PC-9 (cell line): Measurements from ENCODE around the gene PAGR1. TPM values are rescaled to one million over a fixed set of nuclear protein-coding genes. Genes with fewer than 3 reads are reported as not detected.

Experiments used
- BruUV-seq: library from RNA; stranded (reverse); fragments of 400-500 nt; replicated peaks from 2 replicates; lab custom pipeline; 2021; lab: Mats Ljungman, UMichigan
- CTCF ChIA-PET: fragments of 300-600 bp; sonication (Branson Sonifier 250); formaldehyde crosslinking; loops from one replicate; lab custom pipeline; 2022; ENCODE audit warnings: antibody characterized with exemption; lab: Charles Lee
- POLR2A ChIA-PET: fragments of 300-600 bp; sonication (Branson Sonifier 250); formaldehyde crosslinking; loops from one replicate; lab custom pipeline; 2022; ENCODE audit warnings: antibody characterized with exemption; ENCODE audit not compliant: unreplicated experiment; lab: Charles Lee
- DNase-seq, 2 experiments: peaks; one replicate each; pipeline versions ENCODE4 v3.0.0 to v3.0.0-alpha.2; 2015 to 2022; ENCODE audit warnings: mixed read lengths in 1 of 2
- H2AFZ ChIP-seq: fragments of 200-600 bp; sonication (generic); 2 replicates; pipeline ENCODE4 v1.8.1; 2017; ENCODE audit warnings: antibody characterized with exemption
- H3F3A ChIP-seq: fragments of 200-600 bp; sonication (generic); 2 replicates; pipeline ENCODE4 v1.8.1; 2017; ENCODE audit warnings: antibody characterized with exemption, mild to moderate bottlenecking, low read depth; ENCODE audit not compliant: insufficient read depth
- H3K27ac ChIP-seq: fragments of 200-600 bp; sonication (generic); 2 replicates; pipeline ENCODE4 v1.6.1; 2016; ENCODE audit warnings: mixed run types
- H3K27me3 ChIP-seq: fragments of 200-600 bp; sonication (generic); 2 replicates; pipeline ENCODE4 v1.6.1; 2016; ENCODE audit warnings: low read depth, mixed run types; ENCODE audit not compliant: insufficient read depth
- H3K36me3 ChIP-seq: fragments of 200-600 bp; sonication (generic); 2 replicates; pipeline ENCODE4 v1.6.1; 2016; ENCODE audit warnings: low read depth, mixed run types
- H3K4me1 ChIP-seq: fragments of 200-600 bp; sonication (generic); replicated peaks from 2 replicates; pipeline ENCODE4 v1.6.1; 2016; ENCODE audit warnings: mixed run types; ENCODE audit not compliant: insufficient read depth
- H3K4me2 ChIP-seq: fragments of 200-600 bp; sonication (generic); 2 replicates; pipeline ENCODE4 v1.6.1; 2017; ENCODE audit warnings: mixed run types
- H3K4me3 ChIP-seq: fragments of 200-600 bp; sonication (generic); 2 replicates; pipeline ENCODE4 v1.6.1; 2016; ENCODE audit warnings: mixed run types
- H3K79me2 ChIP-seq: fragments of 200-600 bp; sonication (generic); 2 replicates; pipeline ENCODE4 v1.6.1; 2017; ENCODE audit warnings: low read depth, mixed run types
- H3K9me2 ChIP-seq: fragments of 200-600 bp; sonication (generic); 2 replicates; pipeline ENCODE4 v1.8.1; 2017; ENCODE audit warnings: mild to moderate bottlenecking; ENCODE audit not compliant: insufficient read depth
- H3K9me3 ChIP-seq: fragments of 200-600 bp; sonication (generic); 2 replicates; pipeline ENCODE4 v1.8.1; 2016; ENCODE audit warnings: low read depth; ENCODE audit not compliant: insufficient read depth
- H4K20me1 ChIP-seq: fragments of 200-600 bp; sonication (generic); 2 replicates; pipeline ENCODE4 v1.8.1; 2017; ENCODE audit not compliant: insufficient read depth
- CTCF ChIP-seq: fragments of 200-600 bp; sonication (generic); conservative IDR thresholded peaks from 2 replicates; pipeline ENCODE4 v1.6.1; 2017; ENCODE audit warnings: mixed run types, antibody characterized with exemption, mild to moderate bottlenecking, moderate library complexity
- EZH2 ChIP-seq: fragments of 200-600 bp; sonication (generic); IDR thresholded peaks from 2 replicates; pipeline ENCODE4 v1.8.0; 2017; ENCODE audit warnings: antibody characterized with exemption, low read depth
- intact Hi-C: fragments of 100-400 bp; cut with micrococcal nuclease; formaldehyde crosslinking; loops from one replicate; pipeline ENCODE4 v1.10.0; 2022; ENCODE audit not compliant: unreplicated experiment
- total RNA-seq: library from RNA; stranded (reverse); gene quantifications from 2 replicates; pipeline ENCODE4 v1.2.3, GENCODE V29; 2021

PAGR1 gene
- total RNA-seq, 1 experiment from 2014 or later: 27.5 TPM

DNA sequence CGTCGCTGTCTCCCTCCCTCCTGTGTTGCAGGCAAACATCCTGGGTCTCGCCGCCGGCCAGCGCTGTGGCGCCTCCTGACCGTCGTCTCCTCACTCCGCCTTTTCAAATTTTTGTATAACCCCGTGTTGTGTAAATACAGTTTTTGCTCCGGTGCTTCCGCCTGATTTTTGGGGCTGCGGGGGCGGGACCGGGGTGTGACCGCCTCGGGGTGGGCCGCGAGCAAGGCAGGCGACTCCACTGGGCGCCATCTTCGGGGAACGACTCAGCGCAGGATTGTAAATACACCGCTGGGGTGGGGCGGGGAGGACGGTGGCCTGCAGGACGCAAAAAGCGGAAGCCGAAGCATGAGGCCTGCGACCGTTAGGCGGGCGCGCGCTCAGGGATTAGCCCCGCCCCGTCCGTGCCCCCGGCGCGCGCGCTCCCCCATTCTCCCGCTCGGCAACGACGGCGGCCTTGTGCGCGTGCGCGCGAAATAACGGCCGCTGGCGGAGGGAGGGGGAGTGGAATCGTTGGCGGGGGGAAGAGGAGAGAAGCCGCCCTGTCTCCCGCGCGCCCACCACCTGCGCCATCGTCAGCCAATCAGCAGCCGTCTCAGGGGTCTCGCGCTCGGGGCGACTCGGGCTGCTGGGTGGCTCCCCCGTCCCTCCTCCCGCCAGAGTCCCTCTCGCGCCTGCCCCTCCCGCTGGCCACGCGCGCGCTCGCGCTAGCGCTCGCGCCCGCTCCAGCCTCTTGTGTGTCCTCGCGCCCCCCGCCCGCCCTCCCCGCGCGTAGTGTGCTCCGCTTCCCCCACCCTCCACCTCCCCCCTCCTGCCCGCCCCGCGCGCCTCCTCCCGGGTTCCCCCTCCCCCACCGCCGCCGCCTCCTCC is 10.5 kb upstream of the PAGR1 start:
- H3K9me3 ChIP-seq: no peaks in the 10 kb centered on the region
- BruUV-seq: no TSS peak
- H3K27me3 ChIP-seq: no peaks in the 10 kb centered on the region
- peak; percentile 94 to 99 for DNase-seq
- H3K4me3 ChIP-seq: peak overlapping the region; percentile 76
- H2AFZ ChIP-seq: peak overlapping the region; percentile 84
- peaks cover 17% of the 10 kb centered on the region for H3K79me2 ChIP-seq
- CTCF ChIA-PET: interaction anchor here (0.7 kb wide), 1 partner anchor 194 kb away, joined by 5 read pairs; no protein-coding TSS in a partner anchor
- POLR2A ChIA-PET: interaction anchor here (0.5 to 1.4 kb wide), 7 partner anchors 10 to 135 kb away, joined by 3 to 22 read pairs (median 4); partner anchors contain the start of genes KIF22 and PAGR1
- peaks cover 58% of the 10 kb centered on the region for H3F3A ChIP-seq
- 0 out of 2 replicates have a peak, but pooled peaks cover 24% of the 10 kb centered on the region for H3K36me3 ChIP-seq
- peak overlapping the region; percentile 85 for H3K4me2 ChIP-seq
- peaks cover 10% of the 10 kb centered on the region; the same call in 1 of the 2 replicates for H4K20me1 ChIP-seq
- TF ChIP-seq EZH2: no peak
- no peak for TF ChIP-seq CTCF
- H3K9me2 ChIP-seq: no peaks in the 10 kb centered on the region
- intact Hi-C loops: loop anchor here (1.0 to 2.0 kb wide), 4 partner anchors 15 to 215 kb away; partner anchors contain the start of genes KIF22 and TAOK2
- H3K4me1 ChIP-seq: peaks cover 29% of the 10 kb centered on the region
- peak overlapping the region; percentile 68 for H3K27ac ChIP-seq

- Histone ChIP-seq H3F3A (peaks cover 63% of the 10 kb centered on the region), H3K36me3 (0 out of 2 replicates have a peak, but pooled peaks cover 21% of the 10 kb centered on the region), H4K20me1 (peaks cover 10% of the 10 kb centered on the region; the same call in 1 of the 2 replicates), H2AFZ (peak within 1 kb of the TSS; percentile 68), H3K4me3 (peak within 1 kb of the TSS; percentile 76), H3K9me2 (no peaks in the 10 kb centered on the region), H3K27me3 (no peaks in the 10 kb centered on the region), H3K79me2 (peaks cover 17% of the 10 kb centered on the region), H3K27ac (peak within 1 kb of the TSS; percentile 51), H3K4me1 (peaks cover 34% of the 10 kb centered on the region), H3K9me3 (no peaks in the 10 kb centered on the region), H3K4me2 (peak within 1 kb of the TSS; percentile 85)
- intact Hi-C loops: loop anchor here (2.0 kb wide), 1 partner anchor 215 kb away; no protein-coding TSS in a partner anchor
- ChIA-PET POLR2A (interaction anchor here (0.6 to 0.7 kb wide), 6 partner anchors 10 to 136 kb away, joined by 3 to 22 read pairs (median 5); partner anchors contain the start of gene PAGR1), CTCF (interaction anchor here (0.5 to 0.7 kb wide), 2 partner anchors 195 to 242 kb away, joined by 3 to 5 read pairs; no protein-coding TSS in a partner anchor)
- TF ChIP-seq CTCF (no peak), EZH2 (no peak)
- DNase-seq: peak in 1 of 2 experiments; percentile 77
- BruUV-seq: no TSS peak
These were observed 9.8 kb upstream of the PAGR1 start, which contains the start of gene MAZ for GRCh38 chr16:29806099-29806579. MAZ (plus strand) TSS chr16:29806529; CDS start chr16:29806702, 173 bp downstream.
